NCI-H1092 treated with DMSO at 0.1 percent for 48 hours (cell line): ENCODE measurements around the gene SLC35B3.
"Not testable (repeated sequence)": the region's sequence is repeated elsewhere in the genome, so short reads cannot be mapped to it uniquely, and the experiment has no call there.

Source experiments
- DNase-seq: peaks from one replicate; lab custom pipeline; 2025; lab: John Stamatoyannopoulos, UW

The SLC35B3 gene

GRCh38 chr6:8435093-8435844 is at the start of gene SLC35B3:
TSS of gene SLC35B3 (minus strand) at chr6:8435545.
- peak; percentile 63 for DNase-seq

- no peak for DNase-seq
These were observed 48.3 kb upstream of the SLC35B3 start for GRCh38 chr6:8483650-8484049.

- peak; percentile 0 for DNase-seq
These were observed 46.4 kb upstream of the SLC35B3 start for GRCh38 chr6:8481727-8482126.

GRCh38 chr6:8478418-8478817 is 43.1 kb upstream of the SLC35B3 start:
- no peak for DNase-seq

GRCh38 chr6:8476656-8477055 is 41.3 kb upstream of the SLC35B3 start:
- no peak for DNase-seq

GRCh38 chr6:8468552-8469356 is 33.4 kb upstream of the SLC35B3 start:
- DNase-seq, result no peak

- DNase-seq, result no peak
These were observed 27.3 kb upstream of the SLC35B3 start for GRCh38 chr6:8462694-8463093.

- no peak for DNase-seq
These were observed 26.8 kb upstream of the SLC35B3 start for GRCh38 chr6:8462169-8462568.

- DNase-seq, result no peak
These were observed 11.0 kb upstream of the SLC35B3 start for GRCh38 chr6:8446391-8446790.

GRCh38 chr6:8445930-8446329 is 10.6 kb upstream of the SLC35B3 start:
- not testable (repeated sequence) for DNase-seq

GRCh38 chr6:8442150-8442549 is 6.8 kb upstream of the SLC35B3 start:
- DNase-seq, result no peak

- no peak for DNase-seq
These were observed 6.1 kb upstream of the SLC35B3 start for GRCh38 chr6:8441452-8441851.

- no peak for DNase-seq
These were observed 4.4 kb upstream of the SLC35B3 start for GRCh38 chr6:8439601-8440268.

GRCh38 chr6:8437813-8438212 is 2.5 kb upstream of the SLC35B3 start:
- no peak for DNase-seq

GRCh38 chr6:8436966-8437365 is 1.6 kb upstream of the SLC35B3 start:
- no peak for DNase-seq

- DNase-seq, result no peak
These were observed 462 bp upstream of the SLC35B3 start for GRCh38 chr6:8435845-8436168.

- DNase-seq, result no peak
These were observed 635 bp downstream of the SLC35B3 start for GRCh38 chr6:8434727-8435092.

GRCh38 chr6:8432614-8433013 is 2.7 kb downstream of the SLC35B3 start:
- DNase-seq, result no peak

- no peak for DNase-seq
These were observed 5.5 kb downstream of the SLC35B3 start for GRCh38 chr6:8429821-8430220.

- DNase-seq, result not testable (repeated sequence)
These were observed 8.8 kb downstream of the SLC35B3 start for GRCh38 chr6:8426544-8426943.

GRCh38 chr6:8420031-8420588 is 15.2 kb downstream of the SLC35B3 start:
- DNase-seq, result no peak

- DNase-seq, result no peak
These were observed 19.4 kb downstream of the SLC35B3 start for GRCh38 chr6:8415913-8416312.

GRCh38 chr6:8415280-8415679 is 20.1 kb downstream of the SLC35B3 start:
- DNase-seq, result no peak
